HG02840 (cell line): ENCODE measurements around the gene CDH2.

Experiments
- ATAC-seq: cut with Tn5 transposase; IDR thresholded peaks from one replicate; pipeline ENCODE4 v1.9.1; 2021; ENCODE audit warnings: mild to moderate bottlenecking, moderate library complexity, moderate number of reproducible peaks; ENCODE audit not compliant: unreplicated experiment, low FRiP score

CDH2 gene

DNA sequence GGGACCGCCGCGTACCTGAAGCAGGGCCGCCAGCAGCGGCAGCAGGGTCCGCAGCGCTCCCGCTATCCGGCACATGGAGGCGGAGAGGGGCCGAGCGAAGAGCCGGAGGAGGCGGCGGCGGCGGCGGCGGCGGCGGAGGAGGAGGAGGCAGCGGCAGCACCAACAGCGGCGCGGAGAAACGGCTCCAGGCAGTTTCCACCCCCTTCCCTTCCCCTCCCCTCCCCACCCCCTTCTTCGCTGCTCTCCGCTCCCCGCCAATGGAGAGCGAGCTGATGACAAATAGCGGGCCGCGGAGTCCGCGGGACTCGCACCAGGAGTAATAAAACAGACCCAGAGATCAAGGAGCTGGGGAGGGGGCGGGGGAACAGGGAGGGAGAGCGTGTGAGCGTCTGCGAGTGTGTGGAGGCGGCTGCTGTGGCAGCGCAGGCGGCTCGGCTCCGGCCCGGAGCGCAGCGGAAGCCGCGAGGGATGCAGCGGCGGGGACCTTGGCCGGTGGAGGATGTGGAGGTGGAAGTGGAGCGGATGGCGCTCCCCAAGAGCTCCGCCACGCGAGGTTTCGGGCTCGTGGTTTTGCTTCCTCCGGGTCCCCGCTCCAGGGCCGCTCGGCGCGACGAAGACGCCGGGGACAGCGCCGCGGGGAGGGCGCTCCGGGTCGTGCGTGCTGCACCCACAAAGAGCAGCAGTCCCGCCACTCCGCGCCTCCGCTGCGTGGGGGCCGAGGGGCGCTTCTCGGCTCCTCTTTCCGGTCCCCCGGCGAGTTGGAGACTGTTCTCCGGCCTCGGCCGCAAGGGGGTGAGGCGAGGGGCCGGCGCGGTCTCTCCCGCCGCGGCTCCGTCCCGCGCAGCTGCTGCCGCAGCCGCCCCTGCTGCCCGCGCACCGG lies at the start of gene CDH2:
Gene CDH2 (minus strand): TSS at position 183 of the 880 bp plus-strand sequence. CDS start 108 bp downstream, at position 75.
- ATAC-seq, result no peak

DNA sequence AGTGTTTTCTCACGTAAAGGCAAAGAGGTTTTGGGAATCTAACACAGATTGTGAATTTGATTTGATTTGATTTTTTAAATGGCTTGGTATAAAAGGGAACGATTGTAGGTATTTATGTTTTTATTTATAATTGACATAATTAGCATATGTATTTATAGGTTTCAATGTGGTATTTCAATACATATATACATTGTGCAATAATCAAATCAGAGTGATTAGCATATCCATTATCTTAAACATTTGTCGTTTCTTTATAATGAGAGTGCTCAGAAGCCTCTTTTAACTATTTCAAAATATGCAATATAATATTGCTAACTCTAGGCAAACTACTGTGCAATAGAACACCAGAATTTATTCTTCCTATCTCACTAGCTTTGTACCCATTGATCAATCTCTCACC lies 35.1 kb upstream of the CDH2 start:
- no peak for ATAC-seq

DNA sequence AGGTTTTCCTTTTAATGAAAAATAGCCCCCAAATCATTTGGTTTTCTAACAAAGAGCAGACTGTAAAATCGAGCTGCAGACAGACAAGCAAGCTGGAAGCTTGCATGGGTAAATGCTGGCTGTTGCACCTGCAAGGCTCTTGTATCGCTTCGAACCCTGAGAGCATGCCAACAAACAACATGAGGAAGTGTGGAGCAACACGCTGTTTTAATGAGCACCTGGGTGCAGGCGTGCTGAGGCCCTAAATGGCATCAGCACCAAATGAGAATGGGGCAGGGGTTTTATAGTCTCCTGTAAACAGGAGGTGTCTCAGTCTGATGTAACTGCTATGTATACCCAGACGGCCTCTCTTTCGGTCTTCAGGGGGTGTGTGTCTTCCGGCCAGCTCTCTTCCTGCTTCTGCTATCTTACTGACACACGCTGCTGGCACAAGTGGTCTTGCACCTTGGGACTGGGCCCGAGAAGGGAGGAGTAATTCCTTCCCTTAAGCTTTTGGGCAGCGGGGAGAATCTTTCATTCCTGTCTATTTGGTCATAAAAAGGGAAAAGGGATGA lies 31.9 kb upstream of the CDH2 start:
- no peak for ATAC-seq

DNA sequence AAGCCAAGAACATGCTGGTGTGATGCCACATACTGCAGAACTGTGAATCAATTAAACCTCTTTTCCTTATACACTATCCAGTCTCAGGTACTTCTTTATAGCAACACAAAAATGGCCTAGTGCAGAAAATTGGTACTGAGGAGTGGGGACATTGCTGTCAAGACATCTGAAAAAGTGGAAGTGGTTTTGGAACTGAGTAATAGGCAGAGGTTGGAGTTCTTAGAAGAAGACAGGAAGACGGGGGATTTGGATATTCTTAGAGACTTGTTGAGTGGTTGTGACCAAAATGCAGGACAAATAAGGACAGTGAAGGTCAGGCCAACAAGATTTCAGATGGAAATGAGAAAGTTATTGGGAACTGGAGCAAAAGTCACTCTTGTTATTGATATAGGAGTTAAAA lies 31.3 kb upstream of the CDH2 start:
- no peak for ATAC-seq

DNA sequence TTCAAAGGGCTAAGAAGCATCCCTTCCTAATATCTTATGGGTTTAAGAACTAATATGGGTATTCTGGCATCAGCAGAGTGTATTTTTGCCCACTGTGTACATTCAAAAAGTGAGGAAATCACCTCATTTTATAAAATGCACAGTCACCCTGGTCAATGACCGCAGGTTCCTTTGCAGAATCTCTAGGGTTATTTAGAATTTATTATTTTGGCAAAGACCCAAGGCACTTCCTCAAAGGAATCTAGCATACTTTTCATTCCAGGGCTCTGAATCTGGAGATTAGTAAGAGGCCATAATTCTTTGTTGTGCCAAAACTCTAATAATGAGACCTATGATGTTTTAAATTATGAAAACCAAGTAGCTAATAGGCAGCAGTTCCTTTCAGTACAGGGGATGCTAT lies 27.2 kb upstream of the CDH2 start:
- ATAC-seq, result no peak

DNA sequence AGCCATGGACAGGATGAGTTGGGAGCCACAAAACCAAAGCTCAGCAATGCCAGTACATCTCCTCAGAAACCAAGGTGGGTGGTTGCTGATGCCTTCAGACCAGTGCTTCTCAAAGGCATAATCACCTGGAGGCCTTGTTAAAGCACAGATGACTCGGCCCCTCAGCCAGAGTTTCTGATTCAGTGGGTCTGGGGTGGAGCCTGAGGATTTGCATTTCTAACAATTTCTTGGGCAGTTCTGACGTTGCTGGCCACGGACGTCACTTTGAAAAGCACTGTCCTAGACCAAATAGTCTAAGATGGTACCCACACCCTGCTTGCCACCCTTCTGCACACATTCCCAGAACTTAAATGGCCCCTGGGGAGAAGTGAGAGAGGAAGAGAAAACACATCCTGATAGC lies 24.1 kb upstream of the CDH2 start:
- ATAC-seq, result no peak

DNA sequence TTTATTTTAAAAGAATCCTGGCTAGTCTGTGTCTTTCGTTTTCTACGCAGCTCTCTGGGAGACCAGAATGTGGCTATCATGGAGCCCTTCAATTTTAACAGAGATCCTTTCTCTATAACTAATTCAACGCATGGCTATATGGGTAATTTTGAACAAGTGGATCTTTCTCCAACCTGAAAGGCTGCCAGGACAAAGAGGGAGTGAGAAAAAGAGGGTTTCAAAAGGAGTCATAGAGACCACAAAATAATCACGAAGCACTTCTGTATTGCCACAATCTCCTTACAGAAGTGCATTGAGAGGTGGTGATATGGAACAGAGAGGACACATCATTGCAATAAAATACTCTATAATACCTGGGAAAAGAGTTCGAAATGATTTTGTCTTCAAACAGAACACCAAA lies 21.7 kb upstream of the CDH2 start:
- ATAC-seq, result no peak

DNA sequence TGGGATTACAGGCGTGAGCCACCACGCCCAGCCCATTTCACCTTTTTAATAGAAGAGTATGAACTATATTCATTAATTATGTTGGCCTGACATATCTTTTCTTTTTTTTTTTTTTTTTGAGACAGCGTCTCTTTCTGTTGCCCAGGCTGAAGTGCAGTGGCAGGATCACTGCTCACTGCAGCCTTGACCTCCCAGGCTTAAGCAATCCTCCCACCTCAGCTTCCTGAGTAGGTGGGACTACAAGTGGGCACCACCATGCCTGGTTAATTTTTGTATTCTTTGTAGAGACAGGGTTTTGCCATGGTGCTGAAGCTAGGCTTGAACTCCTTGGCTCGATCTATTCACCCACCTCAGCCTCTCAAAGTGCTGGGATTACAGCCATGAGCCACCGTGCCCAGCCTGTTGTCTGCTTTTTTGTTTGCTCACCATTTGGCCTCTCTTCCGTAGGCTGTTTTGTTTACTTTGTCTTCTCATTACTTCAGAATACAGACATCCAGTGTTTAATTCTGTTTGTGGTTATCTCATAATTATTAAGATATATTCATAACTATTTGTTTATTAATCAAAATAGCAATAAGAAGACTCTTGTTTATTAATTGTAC lies 16.3 kb upstream of the CDH2 start:
- no peak for ATAC-seq

DNA sequence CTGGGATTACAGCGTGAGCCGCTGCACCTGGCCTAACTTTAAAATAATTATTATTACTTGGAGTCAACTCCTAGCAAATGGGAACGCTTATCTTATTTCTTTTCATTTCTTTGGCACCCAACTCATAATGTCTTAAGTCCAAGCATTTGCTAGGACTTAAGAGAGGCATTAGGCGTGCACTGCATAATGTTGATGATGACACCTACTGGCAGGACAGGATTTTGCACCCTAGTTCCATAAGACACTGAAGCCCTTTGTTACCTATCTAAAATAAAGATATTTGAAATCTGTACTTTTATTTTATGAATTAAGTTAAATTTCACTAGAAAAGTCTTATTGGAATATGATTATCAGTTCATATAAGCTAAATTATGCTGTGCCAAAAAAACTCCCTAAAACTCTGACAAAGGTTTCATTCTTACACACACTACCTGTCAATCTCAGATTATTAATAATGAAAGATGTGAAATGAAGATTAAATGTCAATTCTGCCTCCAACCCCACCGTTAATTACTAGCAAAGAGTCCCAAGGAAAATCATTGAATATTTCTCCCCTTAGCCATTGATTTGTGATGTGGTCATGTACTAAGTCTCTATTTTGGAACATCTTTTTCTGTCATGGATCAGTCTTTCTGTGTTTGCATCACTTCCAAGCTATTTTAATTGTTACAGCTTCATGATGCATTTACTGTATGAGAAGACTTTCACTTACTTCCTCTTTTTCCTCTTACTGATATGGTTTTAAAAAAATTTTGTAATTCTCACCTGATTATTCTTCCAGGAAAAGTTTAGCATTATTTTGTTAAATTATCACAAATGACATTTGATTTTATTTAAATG lies 12.7 kb upstream of the CDH2 start:
- ATAC-seq, result no peak

DNA sequence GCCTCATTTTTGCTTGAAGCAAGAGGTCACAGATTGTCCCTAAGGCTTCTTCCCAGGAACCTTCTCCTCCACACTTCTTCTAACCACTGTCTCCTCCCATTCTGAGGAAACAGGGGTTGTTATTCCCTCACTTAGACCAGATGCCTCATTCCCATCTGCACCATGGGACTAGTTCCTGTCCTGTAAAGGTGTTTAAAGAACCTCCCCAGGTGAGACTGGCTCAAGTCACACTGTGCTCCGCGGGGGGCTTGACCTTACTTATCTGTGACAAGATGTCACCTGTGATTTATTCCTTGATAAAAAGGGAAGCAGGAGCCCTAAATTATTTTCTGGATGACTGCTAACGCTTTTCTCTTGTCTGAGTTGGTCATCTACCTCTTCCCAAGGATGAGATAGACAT lies 8.2 kb upstream of the CDH2 start:
- ATAC-seq, result no peak

DNA sequence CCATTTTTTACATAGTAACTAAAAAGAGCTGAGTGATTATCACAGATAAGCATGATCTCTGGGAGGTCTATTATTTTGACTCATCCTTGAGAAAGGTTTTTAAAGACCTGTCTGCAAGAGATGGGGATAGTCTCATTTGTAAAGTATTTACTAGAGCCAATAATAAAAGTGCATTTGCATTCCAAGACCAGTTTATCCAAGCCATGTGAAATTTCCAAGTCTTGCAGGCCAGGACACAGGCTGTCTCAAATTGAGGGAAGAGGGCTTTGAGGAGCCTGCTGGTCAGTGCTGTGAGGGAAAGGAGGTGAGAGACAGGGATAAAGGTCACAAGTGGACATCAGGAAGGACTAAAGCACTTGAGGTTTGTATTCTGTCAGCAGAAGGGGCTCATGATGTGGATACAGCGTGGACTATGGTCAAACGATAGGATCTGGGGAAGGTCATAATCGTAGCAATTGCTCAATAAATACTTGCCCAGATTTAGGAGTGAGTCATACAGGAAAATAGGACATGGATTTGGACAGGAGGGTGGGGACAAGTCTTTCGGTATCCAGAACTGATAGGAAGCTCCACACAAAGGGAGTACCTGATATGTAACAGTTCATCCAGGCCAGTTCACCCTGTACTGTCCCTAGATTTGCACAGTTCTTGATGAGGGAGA lies 6.6 kb upstream of the CDH2 start:
- ATAC-seq, result no peak

DNA sequence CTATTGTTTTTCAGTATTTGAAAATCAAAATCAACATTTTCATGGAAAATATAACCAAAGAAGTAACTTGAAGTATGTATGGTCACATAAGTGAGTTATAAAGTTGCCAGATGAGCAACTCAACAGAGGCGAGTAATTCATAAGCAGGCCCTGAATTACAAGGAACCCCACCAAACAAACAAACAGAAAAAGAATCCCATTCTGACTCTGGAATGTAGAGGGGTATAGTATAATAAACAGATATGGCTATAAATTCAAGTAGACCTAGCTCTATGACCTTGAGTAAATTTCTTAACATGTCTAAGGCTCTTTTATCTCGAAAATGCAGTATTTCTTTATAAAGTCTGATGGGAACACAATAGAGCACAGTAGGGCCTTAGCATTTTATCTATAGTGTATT lies 4.7 kb upstream of the CDH2 start:
- ATAC-seq, result no peak

DNA sequence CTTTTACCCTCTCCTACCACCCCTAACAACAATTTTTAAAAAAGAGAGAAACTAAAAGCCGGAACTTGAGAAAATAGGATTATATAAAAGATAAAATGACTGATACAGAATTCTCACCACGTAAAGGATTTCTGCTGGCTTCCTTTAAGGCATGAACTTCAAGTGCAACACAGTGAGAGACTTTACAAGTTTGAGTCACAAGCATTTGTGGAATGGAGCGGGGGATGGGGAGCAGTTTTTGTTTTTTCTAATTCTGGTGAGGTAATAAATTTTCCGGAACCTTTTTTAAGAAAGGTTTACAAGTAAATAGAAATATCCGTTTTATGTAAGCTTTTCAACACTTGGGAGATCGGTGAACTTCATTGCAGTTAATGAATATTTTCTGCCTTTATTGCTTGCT lies 1.8 kb upstream of the CDH2 start:
- no peak for ATAC-seq

DNA sequence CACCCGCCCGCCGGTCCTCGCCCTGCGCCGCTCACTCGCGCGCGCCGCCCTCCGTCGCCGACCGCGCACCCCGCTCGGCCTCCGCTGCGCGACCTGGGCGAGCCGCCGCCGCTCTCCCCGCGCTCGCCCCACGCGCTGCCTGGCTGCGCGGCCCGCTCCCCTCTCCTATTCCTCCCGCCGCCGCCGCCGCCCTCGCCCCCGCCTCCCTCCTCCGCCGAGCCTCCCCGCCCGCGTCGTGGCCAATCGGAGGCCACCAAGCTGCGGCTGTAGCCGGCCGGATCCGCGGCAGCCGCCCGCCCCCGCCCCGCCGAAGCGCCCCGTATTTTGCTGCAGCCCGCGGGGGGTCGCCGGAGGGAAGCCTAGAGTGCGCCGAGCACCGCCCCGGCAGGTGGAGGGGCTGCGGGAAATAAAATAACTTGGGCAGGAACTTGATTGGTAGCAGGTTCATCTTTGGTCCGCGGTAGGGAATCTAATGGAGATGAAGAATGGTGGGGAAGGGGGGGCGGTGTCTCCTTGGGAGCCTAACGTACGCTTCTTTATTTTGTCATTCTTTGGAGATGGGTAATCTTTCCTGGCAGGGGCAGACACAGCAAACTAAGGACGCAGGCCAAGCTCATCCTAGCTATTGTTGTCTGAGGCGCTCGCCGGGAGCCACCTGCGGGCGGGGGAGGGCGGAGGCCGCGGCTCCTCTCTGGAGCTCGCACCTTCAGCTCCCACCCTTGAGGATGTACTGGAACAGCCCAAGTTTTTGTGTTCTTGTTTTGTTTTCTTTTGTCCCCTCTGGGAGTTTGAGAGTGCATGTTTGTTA lies 1.1 kb upstream of the CDH2 start:
- no peak for ATAC-seq

DNA sequence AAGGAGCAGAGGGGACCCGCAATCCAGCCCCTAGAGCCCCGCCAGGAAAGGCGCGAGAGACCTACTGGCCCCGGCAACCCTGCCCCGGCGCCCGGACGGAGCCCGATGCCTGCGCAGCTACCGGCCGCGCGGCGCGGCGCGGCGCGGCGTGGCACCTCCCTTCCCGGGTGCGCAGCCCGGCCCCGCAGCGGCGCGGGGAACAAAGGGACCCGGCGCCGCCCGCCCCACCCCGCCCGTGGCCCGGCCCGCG lies 307 bp downstream of the CDH2 start:
- ATAC-seq, result no peak

DNA sequence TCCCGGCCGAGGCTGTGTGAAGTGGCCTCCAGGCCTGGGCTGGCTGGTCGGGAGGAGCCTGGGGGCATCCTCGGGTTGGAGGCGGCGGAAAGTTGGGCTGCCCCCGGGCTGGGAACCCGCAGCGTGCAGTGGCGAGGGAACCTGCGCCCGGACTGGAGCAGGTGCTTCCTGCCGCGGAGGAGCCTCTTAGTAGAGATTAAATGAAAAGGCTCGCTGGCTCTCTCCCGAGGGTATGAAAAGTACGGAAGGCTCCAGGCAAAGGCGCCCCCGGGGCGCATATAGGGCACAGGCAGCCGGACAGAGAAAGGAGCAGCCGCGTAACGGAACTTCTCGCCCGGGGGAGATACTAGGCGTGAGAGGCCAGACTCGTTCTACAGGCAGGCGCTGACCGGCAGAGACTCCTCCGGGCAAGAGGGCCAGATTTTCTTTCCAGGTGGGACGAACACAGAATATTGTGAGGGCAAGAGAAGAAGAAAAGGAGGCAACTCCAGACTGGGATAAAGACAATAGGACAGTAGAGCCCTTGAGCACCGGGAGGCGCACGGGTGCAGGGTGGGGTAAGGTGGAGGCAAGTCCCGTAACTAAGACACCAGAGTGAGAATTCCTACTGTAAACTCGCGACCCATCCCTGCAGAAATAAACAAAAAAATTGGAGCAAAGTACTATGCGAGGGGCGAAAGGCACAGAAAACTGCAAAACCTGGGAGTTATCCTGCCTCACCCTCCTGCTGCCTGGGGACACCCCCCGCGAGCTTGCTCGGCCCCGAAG lies 816 bp downstream of the CDH2 start:
- ATAC-seq, result no peak

DNA sequence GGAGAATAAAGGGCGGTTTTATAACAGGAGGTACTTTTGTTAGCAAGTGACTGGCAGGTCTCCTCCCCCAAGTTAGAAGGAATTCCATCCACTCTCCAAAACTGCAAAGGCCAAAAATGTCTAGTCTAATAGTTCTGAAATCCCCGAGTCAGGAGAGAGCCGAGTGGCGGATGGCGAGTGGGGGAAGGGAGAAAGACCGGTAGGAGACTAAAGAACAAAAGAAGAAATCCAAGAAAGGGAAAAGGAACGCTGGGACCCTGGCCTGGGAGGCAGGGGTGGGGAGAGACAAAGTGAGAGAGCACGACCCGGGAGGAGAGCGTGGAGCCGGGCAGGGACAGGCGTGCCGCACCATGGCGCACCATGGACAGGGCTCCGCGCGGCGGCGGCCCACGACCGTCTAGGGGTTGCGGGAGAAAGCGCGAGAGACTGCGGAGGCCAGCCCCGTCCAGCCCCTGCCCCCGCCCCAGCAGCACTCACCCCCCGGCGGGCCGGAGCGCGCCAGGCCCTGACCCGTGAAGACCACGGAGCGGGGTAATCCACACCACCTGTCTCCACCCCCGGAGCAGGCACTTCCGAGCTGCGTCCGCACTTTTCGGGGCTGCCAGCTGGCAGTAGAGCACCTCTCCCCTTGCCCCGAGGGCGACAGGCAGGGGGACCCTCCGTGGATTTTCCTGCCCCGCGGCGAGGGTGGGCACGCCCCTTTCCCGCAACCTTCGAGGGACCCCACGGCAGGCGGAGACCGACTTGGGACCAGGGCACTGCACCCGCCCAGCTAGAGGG lies 1.6 kb downstream of the CDH2 start:
- ATAC-seq, result no peak

DNA sequence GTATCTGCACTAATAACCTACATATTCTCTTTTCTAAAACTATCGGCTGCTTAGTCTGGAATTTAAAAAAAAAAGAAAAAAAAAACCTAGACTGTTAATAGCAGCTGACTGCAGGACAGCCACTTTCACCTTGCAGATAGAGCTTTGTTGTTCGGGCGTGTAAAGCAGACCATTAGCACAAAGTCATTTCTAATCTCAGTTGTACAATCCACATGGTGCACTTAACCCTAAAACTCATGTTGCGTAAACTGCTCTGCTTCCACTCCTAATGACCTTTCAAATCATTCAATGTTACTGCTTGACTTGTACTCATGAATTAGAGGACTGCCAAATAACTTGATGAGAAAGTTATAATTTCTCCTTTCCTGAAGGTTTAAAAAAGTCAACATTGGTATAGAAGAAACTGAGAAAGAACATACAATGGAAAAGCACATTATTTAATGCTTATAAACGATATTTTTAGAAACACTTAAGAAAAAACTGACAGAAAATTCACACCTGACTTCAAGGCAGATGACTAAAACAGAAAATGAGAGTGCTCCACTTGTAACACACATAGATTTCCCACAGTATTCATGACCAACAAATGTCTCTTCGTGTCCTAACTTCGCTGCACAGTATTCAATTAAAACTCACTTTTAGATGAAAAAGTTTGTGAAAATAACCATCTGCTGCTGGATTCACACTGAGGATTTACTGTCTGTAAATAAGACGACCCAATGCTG lies 2.6 kb downstream of the CDH2 start:
- no peak for ATAC-seq
